ENCODE results near the gene DOCK1. TPM values are rescaled to one million over a fixed set of nuclear protein-coding genes. Genes with fewer than 3 reads are reported as not detected.

The DOCK1 gene
- polyA plus RNA-seq, 1 of the 3 experiments (the other 2 are of a cell fraction), result 15.5 TPM

DNA sequence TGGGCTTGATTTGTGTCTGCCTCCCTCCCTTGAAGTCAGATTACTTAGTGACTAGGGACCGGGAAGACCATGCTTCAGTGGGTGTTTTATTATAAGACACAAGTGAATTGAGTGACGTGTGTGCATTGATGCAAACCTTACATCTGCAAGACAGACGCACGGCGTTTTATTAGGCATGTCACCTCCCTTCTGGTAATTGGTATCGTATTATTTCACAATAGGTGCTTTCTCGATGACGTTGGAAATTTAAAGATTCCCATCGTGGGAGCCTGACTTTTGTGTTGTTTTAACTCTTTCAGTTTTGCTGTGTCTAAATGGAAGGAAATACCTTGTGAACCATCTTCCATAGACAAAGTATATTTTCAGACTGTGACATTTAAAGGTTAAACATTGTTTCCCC, 158.5 kb downstream of the DOCK1 start:
- H3K4me3 ChIP-seq (ENCODE audit: low read depth in 2 of 2, low read length in 1 of 2), result no peak overlapping the region
- H3F3A ChIP-seq (replicated peaks; ENCODE audit: insufficient read depth), result no peaks in the 10 kb centered on the region
- WGBS (ENCODE audit: low lambda C conversion rate), result 88% methylated on average over 9 of the region's 9 CpGs
- H3K9ac ChIP-seq, result no peak overlapping the region
- no peaks in the 10 kb centered on the region for H4K20me1 ChIP-seq (ENCODE audit: insufficient read depth)
- H3K9me2 ChIP-seq, result no peaks in the 10 kb centered on the region
- no peak overlapping the region for H3K27ac ChIP-seq (ENCODE audit: low read depth in 2 of 2, low read length in 1 of 2)
- H3K4me2 ChIP-seq, result no peak overlapping the region
- DNase-seq, result no peak
- POLR2A ChIA-PET, result no interaction called here
- peaks cover 17% of the 10 kb centered on the region; the same call in 1 of the 2 replicates for H3K9me3 ChIP-seq
- peaks cover 37 to 56% of the 10 kb centered on the region in 2 experiments for H3K36me3 ChIP-seq (replicated peaks in 1 of 2; ENCODE audit: control insufficient read depth in 1 of 2, insufficient read depth in 2 of 2, low read length in 1 of 2)
- no peak overlapping the region for H2AFZ ChIP-seq (ENCODE audit: low read depth)
- no peaks in the 10 kb centered on the region for H3K4me1 ChIP-seq (ENCODE audit: control insufficient read depth in 1 of 2, insufficient read depth in 2 of 2, low read depth in 1 of 2, low read length in 1 of 2)
- H3K79me2 ChIP-seq (ENCODE audit: insufficient read depth), result no peaks in the 10 kb centered on the region
- no peaks in the 10 kb centered on the region for H3K27me3 ChIP-seq (ENCODE audit: insufficient read depth)
- TF ChIP-seq NRF1 (IDR thresholded peaks at IDR 0.05; ENCODE audit: low read depth, low read length), result no peak
- no peak for TF ChIP-seq FOXM1 (IDR thresholded peaks at IDR 0.05; ENCODE audit: low read depth)
- TF ChIP-seq YY1 (IDR thresholded peaks at IDR 0.05; ENCODE audit: low read depth), result no peak
- TF ChIP-seq MEF2A (IDR thresholded peaks at IDR 0.05; ENCODE audit: borderline replicate concordance, low read depth), result no peak
- TF ChIP-seq MAX (IDR thresholded peaks at IDR 0.05; ENCODE audit: low read depth), result no peak
- TF ChIP-seq RFX5 (IDR thresholded peaks at IDR 0.05; ENCODE audit: low read length), result no peak
- no peak for TF ChIP-seq CHD2 (IDR thresholded peaks at IDR 0.05; ENCODE audit: low read length, partially characterized antibody)
- TF ChIP-seq, protein P1, sequence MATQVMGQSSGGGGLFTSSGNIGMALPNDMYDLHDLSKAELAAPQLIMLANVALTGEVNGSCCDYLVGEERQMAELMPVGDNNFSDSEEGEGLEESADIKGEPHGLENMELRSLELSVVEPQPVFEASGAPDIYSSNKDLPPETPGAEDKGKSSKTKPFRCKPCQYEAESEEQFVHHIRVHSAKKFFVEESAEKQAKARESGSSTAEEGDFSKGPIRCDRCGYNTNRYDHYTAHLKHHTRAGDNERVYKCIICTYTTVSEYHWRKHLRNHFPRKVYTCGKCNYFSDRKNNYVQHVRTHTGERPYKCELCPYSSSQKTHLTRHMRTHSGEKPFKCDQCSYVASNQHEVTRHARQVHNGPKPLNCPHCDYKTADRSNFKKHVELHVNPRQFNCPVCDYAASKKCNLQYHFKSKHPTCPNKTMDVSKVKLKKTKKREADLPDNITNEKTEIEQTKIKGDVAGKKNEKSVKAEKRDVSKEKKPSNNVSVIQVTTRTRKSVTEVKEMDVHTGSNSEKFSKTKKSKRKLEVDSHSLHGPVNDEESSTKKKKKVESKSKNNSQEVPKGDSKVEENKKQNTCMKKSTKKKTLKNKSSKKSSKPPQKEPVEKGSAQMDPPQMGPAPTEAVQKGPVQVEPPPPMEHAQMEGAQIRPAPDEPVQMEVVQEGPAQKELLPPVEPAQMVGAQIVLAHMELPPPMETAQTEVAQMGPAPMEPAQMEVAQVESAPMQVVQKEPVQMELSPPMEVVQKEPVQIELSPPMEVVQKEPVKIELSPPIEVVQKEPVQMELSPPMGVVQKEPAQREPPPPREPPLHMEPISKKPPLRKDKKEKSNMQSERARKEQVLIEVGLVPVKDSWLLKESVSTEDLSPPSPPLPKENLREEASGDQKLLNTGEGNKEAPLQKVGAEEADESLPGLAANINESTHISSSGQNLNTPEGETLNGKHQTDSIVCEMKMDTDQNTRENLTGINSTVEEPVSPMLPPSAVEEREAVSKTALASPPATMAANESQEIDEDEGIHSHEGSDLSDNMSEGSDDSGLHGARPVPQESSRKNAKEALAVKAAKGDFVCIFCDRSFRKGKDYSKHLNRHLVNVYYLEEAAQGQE (IDR thresholded peaks at IDR 0.05; ENCODE audit: low read depth, low read length), result no peak
- no peak for TF ChIP-seq EP300 (IDR thresholded peaks at IDR 0.05; ENCODE audit: borderline replicate concordance in 1 of 2, low read depth in 1 of 2, low read length in 1 of 2)
- TF ChIP-seq, protein P2, sequence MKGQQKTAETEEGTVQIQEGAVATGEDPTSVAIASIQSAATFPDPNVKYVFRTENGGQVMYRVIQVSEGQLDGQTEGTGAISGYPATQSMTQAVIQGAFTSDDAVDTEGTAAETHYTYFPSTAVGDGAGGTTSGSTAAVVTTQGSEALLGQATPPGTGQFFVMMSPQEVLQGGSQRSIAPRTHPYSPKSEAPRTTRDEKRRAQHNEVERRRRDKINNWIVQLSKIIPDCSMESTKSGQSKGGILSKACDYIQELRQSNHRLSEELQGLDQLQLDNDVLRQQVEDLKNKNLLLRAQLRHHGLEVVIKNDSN (IDR thresholded peaks at IDR 0.05; ENCODE audit: borderline replicate concordance, low read depth), result no peak
- no peak for TF ChIP-seq GABPA (IDR thresholded peaks at IDR 0.05; ENCODE audit: low read depth)
- no peak for TF ChIP-seq TAF1 (IDR thresholded peaks at IDR 0.05; ENCODE audit: borderline replicate concordance, low read depth, low read length)
- TF ChIP-seq SIN3A (IDR thresholded peaks at IDR 0.05; ENCODE audit: borderline replicate concordance, low read depth, low read length), result no peak
- CTCF ChIA-PET, result no interaction called here

DNA sequence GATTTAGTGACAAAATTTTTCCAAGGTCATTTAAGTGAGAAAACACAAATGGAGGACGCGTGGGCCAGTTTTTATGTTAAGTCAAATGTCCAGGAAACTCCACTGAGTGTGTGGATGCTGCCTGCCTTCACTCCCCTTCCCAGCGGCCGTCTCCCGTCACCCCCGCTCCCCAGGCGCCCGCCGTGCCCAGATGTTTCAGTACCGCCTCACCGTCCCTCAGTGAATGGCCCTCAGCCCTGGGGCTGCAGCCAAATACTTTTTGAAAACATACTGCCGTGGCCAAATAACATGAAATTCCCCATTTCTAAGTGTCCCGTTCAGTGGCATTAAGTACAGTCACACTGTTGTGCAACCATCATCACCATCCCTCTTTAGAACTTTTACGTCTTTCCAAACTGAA, 159.2 kb downstream of the DOCK1 start:
- TF ChIP-seq GATA2 (CRISPR knock-in tag; IDR thresholded peaks at IDR 0.05), result no peak
- Histone ChIP-seq H3K4me1 (ENCODE audit: control insufficient read depth in 1 of 2, insufficient read depth in 2 of 2, low read depth in 1 of 2, low read length in 1 of 2) (no peaks in the 10 kb centered on the region), H2AFZ (ENCODE audit: low read depth) (no peak overlapping the region), H3K9ac (no peak overlapping the region), H3K27ac (ENCODE audit: low read depth in 2 of 2, low read length in 1 of 2) (no peak overlapping the region), H3K36me3 (replicated peaks in 1 of 2; ENCODE audit: control insufficient read depth in 1 of 2, insufficient read depth in 2 of 2, low read length in 1 of 2) (peaks cover 37 to 53% of the 10 kb centered on the region in 2 experiments), H4K20me1 (ENCODE audit: insufficient read depth) (no peaks in the 10 kb centered on the region), H3K4me3 (ENCODE audit: low read depth in 2 of 2, low read length in 1 of 2) (no peak overlapping the region), H3K79me2 (ENCODE audit: insufficient read depth) (no peaks in the 10 kb centered on the region), H3F3A (replicated peaks; ENCODE audit: insufficient read depth) (no peaks in the 10 kb centered on the region), H3K27me3 (ENCODE audit: insufficient read depth) (no peaks in the 10 kb centered on the region), H3K9me3 (peaks cover 11% of the 10 kb centered on the region; the same call in 1 of the 2 replicates), H3K4me2 (no peak overlapping the region), H3K9me2 (no peaks in the 10 kb centered on the region)
- WGBS (ENCODE audit: low lambda C conversion rate), result 96% methylated on average over 14 of the region's 14 CpGs
- DNase-seq, result no peak
- ChIA-PET CTCF (no interaction called here), POLR2A (no interaction called here)

Data from SK-N-SH (cell line).